KOPT-K1 (cell line): ENCODE data around the gene ATAD5.
"Not testable (repeated sequence)": the region's sequence is repeated elsewhere in the genome, so short reads cannot be mapped to it uniquely, and the experiment has no call there.

ENCODE experiments used
- H3K27ac ChIP-seq: fragments of 200-600 bp; sonication (generic); 2 replicates; pipeline ENCODE4 v1.5.1; 2016; ENCODE audit warnings: antibody characterized with exemption, mild to moderate bottlenecking, low read depth, low read length; ENCODE audit not compliant: poor library complexity, severe bottlenecking
- H3K36me3 ChIP-seq: fragments of 200-600 bp; sonication (generic); 2 replicates; pipeline ENCODE4 v1.5.1; 2017; ENCODE audit warnings: antibody characterized with exemption, mild to moderate bottlenecking, low read length, moderate library complexity; ENCODE audit not compliant: insufficient read depth
- H3K9me3 ChIP-seq: fragments of 200-600 bp; sonication (generic); 2 replicates; pipeline ENCODE4 v1.5.1; 2017; ENCODE audit warnings: antibody characterized with exemption, low read length, mild to moderate bottlenecking; ENCODE audit not compliant: insufficient read depth, poor library complexity, severe bottlenecking

ATAD5 gene

DNA sequence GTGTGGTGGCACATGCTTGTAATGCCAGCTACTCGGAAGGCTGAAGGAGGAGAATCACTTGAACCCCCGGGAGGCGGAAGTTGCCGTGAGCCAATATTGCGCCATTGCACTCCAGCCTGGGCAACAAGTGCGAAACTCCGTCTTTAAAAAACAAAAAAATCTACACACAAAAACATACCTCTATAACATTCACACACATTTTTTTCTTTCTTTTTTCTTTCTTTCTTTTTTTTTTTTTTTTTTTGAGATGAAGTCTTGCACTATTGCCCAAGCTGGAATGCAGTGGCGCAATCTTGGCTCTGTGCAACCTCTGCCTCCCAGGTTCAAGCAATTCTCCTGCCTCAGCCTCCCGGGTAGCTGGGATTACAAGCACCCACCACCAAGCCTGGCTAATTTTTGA lies 16.9 kb upstream of the ATAD5 start:
- H3K9me3 ChIP-seq, H3K27ac ChIP-seq: not testable (repeated sequence)
- peaks cover 33% of the 10 kb centered on the region for H3K36me3 ChIP-seq

- H3K9me3 ChIP-seq, result peaks cover 5% of the 10 kb centered on the region
- no peak overlapping the region for H3K27ac ChIP-seq
- peaks cover 22% of the 10 kb centered on the region for H3K36me3 ChIP-seq
Measured at GRCh38 chr17:30816165-30816564, 15.6 kb upstream of the ATAD5 start.

DNA sequence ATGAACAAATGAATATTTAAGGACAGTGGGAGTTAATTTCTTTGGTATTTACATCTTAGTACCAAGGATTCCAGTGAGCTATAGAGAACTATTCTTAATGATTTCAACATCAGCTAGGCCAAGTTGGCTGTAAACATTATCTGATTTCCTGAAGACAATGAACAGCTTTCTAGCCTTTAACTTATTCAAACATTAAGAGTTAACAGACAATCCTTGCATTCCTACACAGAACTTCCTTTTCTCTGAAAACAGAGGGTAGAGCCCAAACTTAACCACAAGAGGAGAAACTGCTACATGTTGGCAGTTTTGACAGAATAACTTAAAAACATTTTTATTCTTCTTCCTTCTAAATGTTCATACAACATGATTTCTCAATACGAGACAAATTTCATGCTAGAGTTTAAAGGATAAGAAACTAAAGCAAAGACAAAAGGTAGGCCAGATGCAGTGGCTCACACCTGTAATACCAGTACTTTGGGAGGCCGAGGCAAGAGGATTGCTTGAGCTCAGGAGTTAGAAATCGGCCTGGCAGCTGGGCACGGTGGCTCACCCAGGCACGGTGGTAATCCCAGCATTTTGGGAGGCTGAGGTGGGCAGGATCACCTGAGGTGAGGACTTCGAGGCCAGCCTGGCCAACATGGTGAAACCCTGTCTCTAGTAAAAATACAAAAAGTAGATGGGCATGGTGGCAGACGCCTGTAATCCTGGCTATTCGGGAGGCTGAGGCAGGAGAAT lies 11.6 kb upstream of the ATAD5 start:
- Histone ChIP-seq H3K27ac (peak overlapping the region; percentile 60), H3K9me3 (peaks cover 5% of the 10 kb centered on the region), H3K36me3 (peaks cover 21% of the 10 kb centered on the region)

DNA sequence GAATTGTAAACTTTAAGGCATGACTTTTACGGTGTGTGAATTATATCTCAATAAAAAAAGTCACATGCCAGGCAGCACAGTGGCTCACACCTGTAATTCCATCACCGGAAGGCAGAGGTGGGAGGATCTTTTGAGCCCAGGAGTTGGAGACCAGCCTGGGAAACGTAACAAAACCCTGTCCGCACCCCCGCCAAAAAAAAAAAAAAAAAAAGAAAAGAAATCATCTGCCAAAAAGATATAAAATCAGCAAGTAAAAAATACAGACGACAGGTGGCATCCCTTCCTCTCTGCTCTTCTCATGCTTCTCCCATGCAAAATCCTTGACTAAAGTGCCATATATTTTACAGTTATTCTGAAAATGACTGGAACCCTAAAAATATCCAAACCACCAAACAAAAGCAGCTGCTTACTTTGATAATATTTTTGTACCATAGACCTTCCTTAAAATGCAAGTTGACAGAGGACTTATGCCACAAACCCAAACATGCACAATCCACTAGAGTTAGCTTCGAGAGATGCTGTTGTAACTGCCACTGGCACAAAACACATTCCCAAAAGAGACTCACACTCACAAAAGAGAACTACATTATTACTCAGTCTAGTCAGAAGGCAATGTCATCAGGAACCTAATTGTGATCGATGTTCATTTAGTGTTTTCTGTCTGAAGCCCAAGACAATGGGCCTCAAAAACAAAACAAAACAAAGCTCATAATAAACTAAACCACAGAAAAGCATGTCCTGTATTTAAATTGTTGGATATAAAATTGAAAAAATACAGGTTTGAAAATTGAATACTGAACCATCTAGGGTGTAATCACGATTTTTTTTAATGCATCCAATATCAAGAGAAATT lies 9.7 kb upstream of the ATAD5 start:
- H3K27ac ChIP-seq, result peak overlapping the region; percentile 60

DNA sequence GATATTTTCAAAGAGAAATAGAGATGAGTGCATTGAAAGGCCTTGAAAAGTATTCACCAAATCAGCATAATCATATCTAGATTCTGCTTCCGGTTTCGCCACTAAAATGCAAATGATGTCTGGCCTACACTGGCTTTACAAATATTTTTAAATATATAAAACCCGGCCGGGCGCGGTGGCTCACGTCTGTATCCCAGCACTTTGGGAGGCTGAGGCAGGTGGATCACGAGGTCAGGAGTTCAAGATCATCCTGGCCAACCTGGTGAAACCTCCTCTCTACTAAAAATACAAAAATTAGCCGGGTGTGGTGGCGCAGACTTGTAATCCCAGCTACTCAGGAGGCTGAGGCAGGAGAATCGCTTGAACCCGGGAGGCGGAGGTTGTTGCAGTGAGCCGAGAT lies 8.8 kb upstream of the ATAD5 start:
- not testable (repeated sequence) for H3K36me3 ChIP-seq, H3K9me3 ChIP-seq
- peak overlapping the region; percentile 60 for H3K27ac ChIP-seq

More for the DNA sequence above, 9.7 kb upstream of the ATAD5 start:
- Histone ChIP-seq H3K36me3 (peaks cover 13% of the 10 kb centered on the region), H3K9me3 (peaks cover 5% of the 10 kb centered on the region)

DNA sequence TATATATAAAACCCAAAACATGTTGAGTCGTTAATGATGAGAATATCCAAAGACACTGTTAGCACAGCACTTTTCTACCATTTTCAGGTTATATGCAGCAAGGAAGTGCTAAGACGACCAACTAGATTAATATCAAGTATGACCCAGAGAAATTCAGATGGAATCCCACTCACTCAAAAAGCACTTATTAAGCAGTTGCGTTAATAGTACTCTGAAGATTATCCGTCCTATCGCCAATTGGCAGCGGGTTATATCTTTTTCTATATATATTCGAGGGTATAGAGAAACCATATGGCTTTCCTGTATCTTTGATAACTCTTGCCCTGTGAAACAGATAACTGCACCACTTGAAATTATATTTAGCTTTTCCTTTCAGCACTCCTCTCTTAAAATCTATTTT lies 8.3 kb upstream of the ATAD5 start:
- Histone ChIP-seq H3K9me3 (peaks cover 4% of the 10 kb centered on the region), H3K27ac (peak overlapping the region; percentile 85), H3K36me3 (0 out of 2 replicates have a peak, but pooled peaks cover 6% of the 10 kb centered on the region)

GRCh38 chr17:30824002-30824355 lies 7.8 kb upstream of the ATAD5 start:
- H3K36me3 ChIP-seq, result no peaks in the 10 kb centered on the region
- H3K27ac ChIP-seq, result peak overlapping the region; percentile 85
- H3K9me3 ChIP-seq, result no peaks in the 10 kb centered on the region

GRCh38 chr17:30824356-30825145 lies 7.2 kb upstream of the ATAD5 start, which contains the start of gene CRLF3:
Gene CRLF3, minus strand, starts transcription at chr17:30824692. Its CDS starts 41 bp downstream, at chr17:30824651.
- Histone ChIP-seq H3K9me3 (no peaks in the 10 kb centered on the region), H3K36me3 (no peaks in the 10 kb centered on the region), H3K27ac (peak within 1 kb of the TSS; percentile 85)

GRCh38 chr17:30827082-30827481 lies 4.7 kb upstream of the ATAD5 start:
- Histone ChIP-seq H3K9me3 (no peaks in the 10 kb centered on the region), H3K27ac (no peak overlapping the region), H3K36me3 (no peaks in the 10 kb centered on the region)

DNA sequence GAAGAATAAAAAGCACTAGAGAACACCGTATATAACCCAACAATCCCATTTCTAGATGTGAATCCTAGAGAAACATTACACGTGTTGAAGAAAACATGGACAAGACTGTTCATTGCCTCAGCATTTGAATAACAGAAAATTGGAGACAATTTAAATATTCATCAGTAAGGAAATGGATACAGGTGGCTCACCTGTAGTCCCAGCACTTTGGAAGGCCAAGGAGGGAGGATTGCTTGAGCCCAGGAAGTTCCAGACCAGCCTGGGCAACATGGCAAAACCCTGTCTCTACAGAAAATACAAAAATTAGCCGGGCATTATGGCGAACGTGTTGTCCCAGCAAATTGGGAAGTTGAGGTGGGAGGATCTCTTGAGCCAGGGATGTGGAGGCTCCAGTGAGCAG lies 2.7 kb upstream of the ATAD5 start:
- Histone ChIP-seq H3K9me3 (no peaks in the 10 kb centered on the region), H3K27ac (no peak overlapping the region), H3K36me3 (peaks cover 3% of the 10 kb centered on the region)

DNA sequence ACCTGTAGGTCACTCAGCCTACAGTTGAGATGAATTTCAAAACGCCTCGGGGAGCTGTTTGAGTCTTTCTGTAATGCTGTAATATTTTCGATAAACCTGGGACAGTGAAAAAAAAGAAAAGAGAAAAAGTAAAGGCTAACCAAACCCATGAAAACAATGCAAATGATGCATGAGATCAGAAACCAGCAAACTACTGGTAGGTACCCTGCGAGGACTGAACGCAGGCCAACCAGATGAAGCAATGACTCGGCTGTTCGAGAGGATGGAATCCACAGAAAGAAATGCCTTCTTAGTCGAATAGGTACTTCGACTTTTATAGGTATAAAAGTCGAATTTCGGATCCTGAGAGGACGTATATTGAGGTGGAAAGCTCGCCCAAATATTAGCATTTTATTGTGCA lies 509 bp upstream of the ATAD5 start:
- Histone ChIP-seq H3K36me3 (peaks cover 25% of the 10 kb centered on the region), H3K9me3 (no peaks in the 10 kb centered on the region), H3K27ac (peak overlapping the region; percentile 93)

DNA sequence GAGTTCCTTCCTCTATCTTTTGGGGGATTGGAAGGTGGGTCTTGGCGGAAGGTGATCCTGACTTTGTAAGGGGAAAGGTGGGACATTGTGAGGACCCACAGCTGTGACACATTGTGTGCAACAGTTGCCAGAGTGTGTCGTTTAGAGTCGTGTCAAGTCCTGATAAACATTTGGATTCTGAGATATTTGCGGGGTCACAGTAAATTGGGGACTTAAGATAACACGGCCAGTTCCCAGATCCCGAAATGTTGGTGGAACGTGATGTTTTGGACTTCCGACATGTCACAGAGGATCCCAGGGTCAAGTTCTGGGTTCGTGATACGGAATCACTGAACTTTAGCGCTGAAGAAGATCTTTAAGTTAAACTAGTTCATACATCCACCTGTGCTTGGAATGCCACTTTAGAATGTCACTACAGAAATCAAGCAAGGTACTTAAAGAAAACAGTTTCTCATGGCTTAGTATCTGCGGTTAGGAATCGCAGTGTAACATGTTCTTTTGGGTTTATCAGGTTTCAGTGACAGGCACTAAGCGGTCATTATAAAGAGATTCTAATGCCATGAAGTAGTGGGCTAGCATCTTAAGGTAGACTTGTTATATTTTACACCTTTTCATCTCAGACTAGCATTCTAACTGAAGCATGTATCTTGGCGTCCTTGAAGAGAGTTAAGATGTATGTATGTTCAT lies 815 bp downstream of the ATAD5 start:
- H3K9me3 ChIP-seq, result no peaks in the 10 kb centered on the region
- peaks cover 38% of the 10 kb centered on the region for H3K36me3 ChIP-seq
- H3K27ac ChIP-seq, result peak overlapping the region; percentile 93

GRCh38 chr17:30838202-30838807 lies 6.5 kb downstream of the ATAD5 start:
- Histone ChIP-seq H3K9me3 (no peaks in the 10 kb centered on the region), H3K36me3 (peaks cover 95% of the 10 kb centered on the region), H3K27ac (no peak overlapping the region)

- Histone ChIP-seq H3K36me3 (peaks cover 99% of the 10 kb centered on the region), H3K9me3 (no peaks in the 10 kb centered on the region), H3K27ac (no peak overlapping the region)
Measured at GRCh38 chr17:30840771-30841170, 9.0 kb downstream of the ATAD5 start.
